MCF 10A (cell line): ENCODE results near the gene NAA35. TPM values are rescaled to one million over a fixed set of nuclear protein-coding genes. Genes with fewer than 3 reads are reported as not detected.

Source experiments
- BruUV-seq: library from RNA; stranded (reverse); fragments of 400-500 nt; replicated peaks from 2 replicates; lab custom pipeline; 2021; lab: Mats Ljungman, UMichigan
- CTCF ChIA-PET: fragments of 300-600 bp; sonication (Branson Sonifier 250); formaldehyde crosslinking; extraction: SDS; loops from one replicate; lab custom pipeline; 2021; ENCODE audit warnings: antibody characterized with exemption, inconsistent platforms; lab: Yijun Ruan, JAX
- POLR2A ChIA-PET: fragments of 300-600, 350-650 bp; sonication (Branson Sonifier 250); formaldehyde crosslinking; extraction: SDS; loops from one replicate; lab custom pipeline; 2020; ENCODE audit warnings: antibody characterized with exemption, inconsistent platforms; lab: Yijun Ruan, JAX
- DNase-seq: peaks from one replicate; pipeline ENCODE4 v3.0.0-alpha.2; 2018; ENCODE audit not compliant: unreplicated experiment
- H3K27ac Mint-ChIP-seq: one replicate; pipeline ENCODE4 v1.8.0; 2022; ENCODE audit warnings: mild to moderate bottlenecking, low read depth, mixed read lengths; ENCODE audit not compliant: unreplicated experiment
- H3K27me3 Mint-ChIP-seq: one replicate; pipeline ENCODE4 v1.8.0; 2022; ENCODE audit warnings: mixed read lengths; ENCODE audit not compliant: insufficient read depth, unreplicated experiment
- H3K36me3 Mint-ChIP-seq: one replicate; pipeline ENCODE4 v1.8.0; 2022; ENCODE audit warnings: mild to moderate bottlenecking, moderate library complexity, mixed read lengths; ENCODE audit not compliant: insufficient read depth, unreplicated experiment
- H3K4me1 Mint-ChIP-seq: one replicate; pipeline ENCODE4 v1.8.0; 2022; ENCODE audit warnings: mixed read lengths; ENCODE audit not compliant: insufficient read depth, unreplicated experiment
- H3K4me3 Mint-ChIP-seq: one replicate; pipeline ENCODE4 v1.8.0; 2022; ENCODE audit warnings: mild to moderate bottlenecking, moderate library complexity, mixed read lengths; ENCODE audit not compliant: unreplicated experiment
- H3K9me3 Mint-ChIP-seq: one replicate; pipeline ENCODE4 v1.8.0; 2022; ENCODE audit warnings: mixed read lengths; ENCODE audit not compliant: unreplicated experiment
- CTCF ChIP-seq: fragments of 200-600 bp; IDR thresholded peaks from one replicate; pipeline ENCODE4 v1.8.0; 2022; ENCODE audit warnings: antibody characterized with exemption, mild to moderate bottlenecking; ENCODE audit not compliant: unreplicated experiment
- intact Hi-C: fragments of 100-400 bp; cut with micrococcal nuclease; formaldehyde crosslinking; loops from 2 replicates; pipeline ENCODE4 v1.14.1; 2022
- total RNA-seq: library from RNA; stranded (reverse); gene quantifications from 2 replicates; pipeline ENCODE4 v1.2.3, GENCODE V29; 2022

The NAA35 gene
- total RNA-seq, 1 experiment from 2014 or later: 36.2 TPM

- H3K4me1 Mint-ChIP-seq: no peaks in the 10 kb centered on the region
- H3K4me3 Mint-ChIP-seq: no peak overlapping the region
- no peaks in the 10 kb centered on the region for H3K36me3 Mint-ChIP-seq
- POLR2A ChIA-PET: no interaction called here
- no peak for TF ChIP-seq CTCF
- DNase-seq: no peak
- no peaks in the 10 kb centered on the region for H3K27me3 Mint-ChIP-seq
- no TSS peak for BruUV-seq
- no peaks in the 10 kb centered on the region for H3K9me3 Mint-ChIP-seq
- intact Hi-C loops: no loop called here
- no peak overlapping the region for H3K27ac Mint-ChIP-seq
- CTCF ChIA-PET: interaction anchor here (0.6 kb wide), 1 partner anchor 1513 kb away, joined by 3 read pairs; no protein-coding TSS in a partner anchor
These were observed 42.6 kb upstream of the NAA35 start for GRCh38 chr9:85898332-85898731.

- POLR2A ChIA-PET: no interaction called here
- no peak for DNase-seq
- Mint-ChIP-seq H3K27me3 (no peaks in the 10 kb centered on the region), H3K36me3 (no peaks in the 10 kb centered on the region), H3K9me3 (no peaks in the 10 kb centered on the region), H3K4me1 (no peaks in the 10 kb centered on the region), H3K4me3 (no peak overlapping the region), H3K27ac (no peak overlapping the region)
- no TSS peak for BruUV-seq
- no peak for TF ChIP-seq CTCF
- CTCF ChIA-PET: interaction anchor here (0.6 to 2.6 kb wide), 7 partner anchors 9 to 348 kb away, joined by 3 to 14 read pairs (median 6); no protein-coding TSS in a partner anchor
- intact Hi-C loops: no loop called here
These were observed 41.6 kb upstream of the NAA35 start for GRCh38 chr9:85899388-85899787.

GRCh38 chr9:85900504-85901201, 40.3 kb upstream of the NAA35 start:
- intact Hi-C loops: loop anchor here (1.0 kb wide), 2 partner anchors 75 to 79 kb away; no protein-coding TSS in a partner anchor

More at GRCh38 chr9:85900504-85901201, 40.3 kb upstream of the NAA35 start:
- POLR2A ChIA-PET: interaction anchor here (0.6 kb wide), 1 partner anchor 82 kb away, joined by 5 read pairs; no protein-coding TSS in a partner anchor
- no peak overlapping the region for H3K4me3 Mint-ChIP-seq
- DNase-seq: peak; percentile 61
- no TSS peak for BruUV-seq
- H3K27me3 Mint-ChIP-seq: no peaks in the 10 kb centered on the region
- no peaks in the 10 kb centered on the region for H3K36me3 Mint-ChIP-seq
- H3K4me1 Mint-ChIP-seq: no peaks in the 10 kb centered on the region
- CTCF ChIA-PET: interaction anchor here (0.8 to 2.6 kb wide), 7 partner anchors 9 to 376 kb away, joined by 3 to 14 read pairs (median 4); no protein-coding TSS in a partner anchor
- H3K27ac Mint-ChIP-seq: no peak overlapping the region
- no peaks in the 10 kb centered on the region for H3K9me3 Mint-ChIP-seq
- peak; percentile 66 for TF ChIP-seq CTCF
